ENCODE measurements around the gene NOG. TPM values are rescaled to one million over a fixed set of nuclear protein-coding genes. Genes with fewer than 3 reads are reported as not detected.

The NOG gene
- total RNA-seq, 4 donors from 2014 or later: 11.4 to 42.8 (median 14.1) TPM

GRCh38 chr17:56633681-56634080 lies 40.2 kb downstream of the NOG start:
- TF ChIP-seq CTCF (IDR thresholded peaks at IDR 0.05) (no peak), POLR2A (IDR thresholded peaks at IDR 0.05) (no peak), EP300 (IDR thresholded peaks at IDR 0.05) (no peak)
- Histone ChIP-seq H3K4me3 (no peak overlapping the region), H3K27ac (no peak overlapping the region), H3K27me3 (peaks cover 0 to 5% of the 10 kb centered on the region in 2 donors), H3K4me1 (peaks cover 0 to 9% (median 0%) of the 10 kb centered on the region in 4 donors), H3K9me3 (no peaks in the 10 kb centered on the region), H3K36me3 (no peaks in the 10 kb centered on the region)
- WGBS, 2 donors: 88 to 90% methylated on average over 4 of the region's 4 CpGs
- no peak for DNase-seq (ENCODE audit: low spot score in 2 of 2)

GRCh38 chr17:56635641-56636040 lies 42.1 kb downstream of the NOG start:
- peaks cover 0 to 8% of the 10 kb centered on the region in 2 donors for H3K27me3 ChIP-seq
- 83 to 88% methylated on average over 1 of the region's 1 CpG for WGBS, 2 donors

GRCh38 chr17:56636265-56636664 lies 42.8 kb downstream of the NOG start:
- no peak for DNase-seq (ENCODE audit: low spot score in 2 of 2)
- Histone ChIP-seq H3K36me3 (no peaks in the 10 kb centered on the region), H3K27ac (no peak overlapping the region), H3K27me3 (peaks cover 0 to 8% of the 10 kb centered on the region in 2 donors), H3K4me3 (no peak overlapping the region), H3K4me1 (peaks cover 0 to 9% (median 0%) of the 10 kb centered on the region in 4 donors), H3K9me3 (no peaks in the 10 kb centered on the region)
- TF ChIP-seq CTCF (IDR thresholded peaks at IDR 0.05): no peak
- no peak for TF ChIP-seq POLR2A (IDR thresholded peaks at IDR 0.05)
- no peak for TF ChIP-seq EP300 (IDR thresholded peaks at IDR 0.05)
- WGBS, 2 donors: 23 to 24% methylated on average over 3 of the region's 3 CpGs

More at GRCh38 chr17:56635641-56636040, 42.1 kb downstream of the NOG start:
- DNase-seq (ENCODE audit: low spot score in 2 of 2): no peak
- Histone ChIP-seq H3K9me3 (no peaks in the 10 kb centered on the region), H3K27ac (no peak overlapping the region), H3K36me3 (no peaks in the 10 kb centered on the region), H3K4me3 (no peak overlapping the region), H3K4me1 (peaks cover 0 to 9% (median 0%) of the 10 kb centered on the region in 4 donors)
- no peak for TF ChIP-seq CTCF (IDR thresholded peaks at IDR 0.05)
- TF ChIP-seq POLR2A (IDR thresholded peaks at IDR 0.05): no peak
- TF ChIP-seq EP300 (IDR thresholded peaks at IDR 0.05): no peak

GRCh38 chr17:56637254-56637653 lies 43.8 kb downstream of the NOG start:
- Histone ChIP-seq H3K4me1 (peaks cover 0 to 9% (median 0%) of the 10 kb centered on the region in 4 donors), H3K27ac (no peak overlapping the region), H3K36me3 (no peaks in the 10 kb centered on the region), H3K27me3 (peaks cover 0 to 8% of the 10 kb centered on the region in 2 donors), H3K4me3 (no peak overlapping the region), H3K9me3 (no peaks in the 10 kb centered on the region)
- DNase-seq (ENCODE audit: low spot score in 2 of 2): no peak
- TF ChIP-seq EP300 (IDR thresholded peaks at IDR 0.05) (no peak), POLR2A (IDR thresholded peaks at IDR 0.05) (no peak), CTCF (IDR thresholded peaks at IDR 0.05) (no peak)
- 72 to 77% methylated on average over 8 of the region's 8 CpGs for WGBS, 2 donors

GRCh38 chr17:56638591-56639051 lies 45.1 kb downstream of the NOG start:
- no peak for DNase-seq (ENCODE audit: low spot score in 2 of 2)
- no peak overlapping the region for H3K27ac ChIP-seq
- peaks cover 0 to 9% (median 0%) of the 10 kb centered on the region in 4 donors for H3K4me1 ChIP-seq
- WGBS, 2 donors: 62% methylated on average over 11 of the region's 11 CpGs
- peaks cover 0 to 8% of the 10 kb centered on the region in 2 donors for H3K27me3 ChIP-seq
- no peak overlapping the region for H3K4me3 ChIP-seq
- no peaks in the 10 kb centered on the region for H3K9me3 ChIP-seq
- H3K36me3 ChIP-seq: no peaks in the 10 kb centered on the region
- TF ChIP-seq CTCF (IDR thresholded peaks at IDR 0.05) (no peak), POLR2A (IDR thresholded peaks at IDR 0.05) (no peak), EP300 (IDR thresholded peaks at IDR 0.05) (no peak)

Data from tibial nerve (tissue), 4 donors.